Measurements from ENCODE around the gene KLK6.
"Not testable (repeated sequence)": the region's sequence is repeated elsewhere in the genome, so short reads cannot be mapped to it uniquely, and the experiment has no call there.

Gene KLK6

DNA sequence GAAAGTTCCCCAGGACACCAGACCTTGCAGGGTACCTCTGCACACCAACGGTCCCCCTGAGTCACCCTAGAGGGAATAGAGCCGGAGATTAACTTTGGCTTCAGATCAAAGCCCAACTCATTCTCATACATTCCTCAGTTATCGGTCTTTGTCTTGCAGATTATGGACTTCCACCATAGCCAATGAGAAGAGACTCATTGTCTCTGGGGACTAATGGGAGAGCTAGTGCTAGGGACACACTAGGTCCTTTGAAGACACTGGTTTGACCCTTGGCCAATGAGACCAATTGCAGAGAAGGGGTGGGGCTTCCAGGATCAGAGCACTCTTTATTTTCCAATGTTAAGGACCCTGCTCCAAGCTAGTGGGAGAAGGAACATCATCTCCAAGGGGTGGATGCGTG lies 8.2 kb upstream of the KLK6 start:
- TF ChIP-seq, protein P1, sequence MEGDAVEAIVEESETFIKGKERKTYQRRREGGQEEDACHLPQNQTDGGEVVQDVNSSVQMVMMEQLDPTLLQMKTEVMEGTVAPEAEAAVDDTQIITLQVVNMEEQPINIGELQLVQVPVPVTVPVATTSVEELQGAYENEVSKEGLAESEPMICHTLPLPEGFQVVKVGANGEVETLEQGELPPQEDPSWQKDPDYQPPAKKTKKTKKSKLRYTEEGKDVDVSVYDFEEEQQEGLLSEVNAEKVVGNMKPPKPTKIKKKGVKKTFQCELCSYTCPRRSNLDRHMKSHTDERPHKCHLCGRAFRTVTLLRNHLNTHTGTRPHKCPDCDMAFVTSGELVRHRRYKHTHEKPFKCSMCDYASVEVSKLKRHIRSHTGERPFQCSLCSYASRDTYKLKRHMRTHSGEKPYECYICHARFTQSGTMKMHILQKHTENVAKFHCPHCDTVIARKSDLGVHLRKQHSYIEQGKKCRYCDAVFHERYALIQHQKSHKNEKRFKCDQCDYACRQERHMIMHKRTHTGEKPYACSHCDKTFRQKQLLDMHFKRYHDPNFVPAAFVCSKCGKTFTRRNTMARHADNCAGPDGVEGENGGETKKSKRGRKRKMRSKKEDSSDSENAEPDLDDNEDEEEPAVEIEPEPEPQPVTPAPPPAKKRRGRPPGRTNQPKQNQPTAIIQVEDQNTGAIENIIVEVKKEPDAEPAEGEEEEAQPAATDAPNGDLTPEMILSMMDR (IDR thresholded peaks at IDR 0.05): no peak
- no peaks in the 10 kb centered on the region for H3K79me2 ChIP-seq
- H3K27me3 ChIP-seq (ENCODE audit: control insufficient read depth, insufficient read depth, low read length): no peaks in the 10 kb centered on the region

DNA sequence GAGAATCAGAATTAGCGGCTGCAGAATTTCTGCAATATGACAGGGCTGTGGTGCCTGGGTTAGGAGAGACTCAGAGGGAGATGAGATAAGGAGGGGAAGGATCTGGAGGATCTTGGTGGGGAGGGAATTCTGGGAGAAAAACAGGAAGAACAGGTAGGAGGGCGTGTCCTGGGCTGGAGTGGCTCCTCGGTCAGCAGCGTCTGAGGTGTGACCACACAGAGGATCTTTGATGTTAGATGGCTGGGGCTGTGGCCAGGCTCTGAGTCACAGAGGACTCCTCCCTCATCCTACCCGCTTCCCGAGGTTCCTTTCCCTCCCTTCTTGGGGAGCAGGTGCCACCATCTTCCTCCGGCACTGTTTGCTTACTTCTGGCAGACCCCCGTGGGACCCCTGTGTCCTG lies 6.4 kb upstream of the KLK6 start:
- Histone ChIP-seq H2AFZ (peak overlapping the region; percentile 50), H3K27me3 (ENCODE audit: control insufficient read depth, insufficient read depth, low read length) (no peaks in the 10 kb centered on the region), H3K36me3 (ENCODE audit: control insufficient read depth, insufficient read depth, low read length) (no peaks in the 10 kb centered on the region), H3K27ac (no peak overlapping the region), H3K9me3 (ENCODE audit: control insufficient read depth, low read length) (no peaks in the 10 kb centered on the region), H3K4me3 (ENCODE audit: low read depth, low read length) (no peak overlapping the region), H3K4me2 (ENCODE audit: low read length) (no peak overlapping the region), H3K79me2 (no peaks in the 10 kb centered on the region), H3K4me1 (no peaks in the 10 kb centered on the region), H3K9ac (no peak overlapping the region)
- TF ChIP-seq, protein P1 (IDR thresholded peaks at IDR 0.05): no peak

More for the DNA sequence above, 8.2 kb upstream of the KLK6 start:
- Histone ChIP-seq H3K36me3 (ENCODE audit: control insufficient read depth, insufficient read depth, low read length) (no peaks in the 10 kb centered on the region), H3K9ac (no peak overlapping the region), H3K27ac (no peak overlapping the region), H3K9me3 (ENCODE audit: control insufficient read depth, low read length) (no peaks in the 10 kb centered on the region), H2AFZ (no peak overlapping the region), H3K4me1 (no peaks in the 10 kb centered on the region), H3K4me2 (ENCODE audit: low read length) (no peak overlapping the region), H3K4me3 (ENCODE audit: low read depth, low read length) (no peak overlapping the region)

DNA sequence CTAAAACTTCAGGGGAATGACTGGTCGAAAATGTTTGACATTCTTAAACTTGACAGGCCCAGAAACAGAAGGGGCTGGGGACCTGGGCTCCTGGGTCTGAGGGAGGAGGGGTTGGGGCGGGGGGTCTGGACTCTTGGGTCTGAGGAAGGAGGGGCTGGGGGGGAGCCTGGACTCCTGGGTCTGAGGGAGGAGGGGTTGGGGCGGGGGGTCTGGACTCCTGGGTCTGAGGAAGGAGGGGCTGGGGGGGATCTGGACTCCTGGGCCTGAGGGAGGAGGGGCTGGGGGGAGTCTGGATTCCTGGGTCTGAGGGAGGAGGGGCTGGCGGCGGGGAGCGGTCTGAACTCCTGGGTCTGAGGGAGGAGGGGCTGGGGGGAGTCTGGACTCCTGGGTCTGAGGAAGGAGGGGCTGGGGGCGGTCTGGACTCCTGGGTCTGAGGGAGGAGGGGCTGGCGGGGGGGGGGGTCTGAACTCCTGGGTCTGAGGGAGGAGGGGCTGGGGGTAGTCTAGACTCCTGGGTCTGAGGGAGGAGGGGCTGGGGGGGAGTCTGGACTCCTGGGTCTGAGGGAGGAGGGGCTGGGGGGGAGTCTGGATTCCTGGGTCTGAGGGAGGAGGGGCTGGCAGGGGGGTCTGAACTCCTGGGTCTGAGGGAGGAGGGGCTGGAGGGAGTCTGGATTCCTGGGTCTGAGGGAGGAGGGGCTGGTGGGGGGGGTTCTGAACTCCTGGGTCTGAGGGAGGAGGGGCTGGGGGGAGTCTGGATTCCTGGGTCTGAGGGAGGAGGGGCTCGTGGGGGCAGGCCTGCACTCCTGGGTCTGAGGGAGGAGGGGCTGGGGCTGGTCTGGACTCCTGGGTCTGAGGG lies 5.5 kb upstream of the KLK6 start:
- Histone ChIP-seq H3K4me1 (no peaks in the 10 kb centered on the region), H3K79me2 (no peaks in the 10 kb centered on the region), H3K27me3 (ENCODE audit: control insufficient read depth, insufficient read depth, low read length) (no peaks in the 10 kb centered on the region), H3K4me2 (ENCODE audit: low read length) (no peak overlapping the region), H3K9me3 (ENCODE audit: control insufficient read depth, low read length) (no peaks in the 10 kb centered on the region), H3K36me3 (ENCODE audit: control insufficient read depth, insufficient read depth, low read length) (no peaks in the 10 kb centered on the region), H2AFZ (no peak overlapping the region), H3K9ac (no peak overlapping the region), H3K4me3 (ENCODE audit: low read depth, low read length) (no peak overlapping the region), H3K27ac (no peak overlapping the region)
- TF ChIP-seq, protein P1 (IDR thresholded peaks at IDR 0.05): no peak

DNA sequence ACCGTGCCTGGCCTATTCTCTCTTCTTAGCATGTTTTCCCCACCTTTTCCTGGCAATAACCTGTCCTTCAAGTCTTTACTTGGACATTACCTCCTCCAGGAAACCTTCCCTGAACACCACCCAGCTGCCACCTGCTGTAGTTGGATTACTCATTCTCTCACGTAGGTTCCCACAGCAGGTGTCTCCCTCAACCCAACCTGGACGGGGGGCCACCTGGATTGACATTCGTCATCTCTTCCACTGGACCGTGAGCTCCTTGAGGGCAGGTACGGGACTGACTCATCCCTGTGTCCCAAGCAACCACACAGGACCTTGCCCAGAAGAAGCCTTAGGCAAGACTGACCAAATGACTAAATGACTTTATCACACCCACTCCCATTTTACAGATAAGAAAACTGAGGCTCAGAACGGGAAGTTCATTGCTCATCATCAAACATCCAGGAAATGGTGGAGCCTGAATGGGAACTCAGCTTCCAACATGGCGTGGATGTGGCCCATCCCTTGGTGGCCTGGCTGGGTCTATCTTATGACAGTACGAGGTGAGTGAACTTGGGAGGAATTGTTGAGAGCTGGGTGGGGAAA lies 3.5 kb upstream of the KLK6 start:
- Histone ChIP-seq H3K27ac (no peak overlapping the region), H3K9ac (no peak overlapping the region), H3K4me1 (no peaks in the 10 kb centered on the region), H3K27me3 (ENCODE audit: control insufficient read depth, insufficient read depth, low read length) (no peaks in the 10 kb centered on the region), H2AFZ (no peak overlapping the region), H3K4me3 (ENCODE audit: low read depth, low read length) (no peak overlapping the region), H3K36me3 (ENCODE audit: control insufficient read depth, insufficient read depth, low read length) (no peaks in the 10 kb centered on the region), H3K79me2 (no peaks in the 10 kb centered on the region), H3K4me2 (ENCODE audit: low read length) (no peak overlapping the region), H3K9me3 (ENCODE audit: control insufficient read depth, low read length) (no peaks in the 10 kb centered on the region)
- TF ChIP-seq, protein P1 (IDR thresholded peaks at IDR 0.05): no peak

DNA sequence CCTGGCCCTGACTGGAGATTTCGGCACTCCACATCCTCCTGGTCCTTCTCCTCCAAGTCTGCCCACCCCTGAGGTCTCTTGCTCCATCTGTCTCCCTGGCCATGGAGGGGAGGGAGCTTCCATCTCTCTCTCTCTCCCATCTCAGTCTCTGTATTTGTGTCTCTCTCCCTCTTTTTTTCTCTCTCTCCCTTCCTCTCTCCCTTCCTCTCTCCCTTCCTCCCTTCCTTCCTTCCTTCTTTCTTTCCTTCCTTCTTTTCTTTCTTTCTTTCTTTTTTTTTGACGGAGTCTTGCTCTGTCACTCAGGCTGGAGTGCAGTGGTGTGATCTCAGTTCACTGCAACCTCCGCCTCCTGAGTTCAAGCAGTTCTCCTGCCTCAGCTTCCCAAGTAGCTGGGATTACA lies 419 bp upstream of the KLK6 start:
- H3K9me3 ChIP-seq (ENCODE audit: control insufficient read depth, low read length); H3K9ac ChIP-seq; H3K27me3 ChIP-seq (ENCODE audit: control insufficient read depth, insufficient read depth, low read length); H3K4me3 ChIP-seq (ENCODE audit: low read depth, low read length); H3K4me1 ChIP-seq; H2AFZ ChIP-seq; H3K4me2 ChIP-seq (ENCODE audit: low read length); H3K36me3 ChIP-seq (ENCODE audit: control insufficient read depth, insufficient read depth, low read length); H3K27ac ChIP-seq; H3K79me2 ChIP-seq: not testable (repeated sequence)

All from parathyroid adenoma (tissue), 2 donors.